Activated T-cell treated with anti-CD3 and anti-CD28 coated beads for 1 hour (primary cell): ENCODE results near the gene DICER1.

ENCODE experiments used
- DNase-seq: peaks from one replicate; pipeline ENCODE4 v3.0.0-alpha.2; 2020; ENCODE audit warnings: low read depth

DICER1 gene

DNA sequence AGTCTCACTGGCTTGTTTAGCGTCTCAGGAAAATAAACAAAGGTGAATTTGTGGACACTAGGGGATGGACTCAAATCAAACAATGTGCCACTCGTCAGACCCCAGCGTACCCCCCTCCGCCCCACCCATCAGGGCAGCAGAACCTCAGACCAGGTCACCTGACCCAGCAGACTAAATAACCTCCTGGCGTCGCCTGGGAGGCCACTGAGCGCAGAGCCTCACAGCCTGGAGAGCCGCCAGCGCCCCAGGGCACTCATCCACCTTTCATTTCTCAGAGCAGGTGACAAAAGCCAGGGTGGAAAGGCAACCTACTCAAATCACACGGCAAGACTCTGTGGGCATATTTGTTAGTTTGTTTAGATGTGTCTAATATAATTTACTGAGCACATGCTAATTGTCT lies 100.9 kb downstream of the DICER1 start:
- no peak for DNase-seq

DNA sequence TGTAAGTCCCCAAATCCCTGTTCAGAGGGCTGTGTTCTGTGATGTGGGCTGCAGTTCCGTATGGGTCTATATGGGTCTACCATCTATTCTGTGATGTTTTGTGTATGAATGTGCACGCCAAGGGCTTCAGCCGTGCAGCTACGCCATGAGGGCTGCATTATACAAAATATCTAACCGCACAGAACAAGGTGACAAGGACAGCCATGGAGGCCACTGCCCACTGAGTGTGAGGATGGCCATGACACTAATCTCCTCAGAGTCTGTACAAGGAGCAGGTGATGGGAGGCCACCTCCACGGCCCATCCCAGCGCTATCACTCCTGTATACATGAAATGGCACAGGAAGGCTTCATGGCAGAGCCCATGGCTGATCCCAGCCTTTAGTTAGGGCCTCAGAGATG lies 102.0 kb downstream of the DICER1 start:
- no peak for DNase-seq

DNA sequence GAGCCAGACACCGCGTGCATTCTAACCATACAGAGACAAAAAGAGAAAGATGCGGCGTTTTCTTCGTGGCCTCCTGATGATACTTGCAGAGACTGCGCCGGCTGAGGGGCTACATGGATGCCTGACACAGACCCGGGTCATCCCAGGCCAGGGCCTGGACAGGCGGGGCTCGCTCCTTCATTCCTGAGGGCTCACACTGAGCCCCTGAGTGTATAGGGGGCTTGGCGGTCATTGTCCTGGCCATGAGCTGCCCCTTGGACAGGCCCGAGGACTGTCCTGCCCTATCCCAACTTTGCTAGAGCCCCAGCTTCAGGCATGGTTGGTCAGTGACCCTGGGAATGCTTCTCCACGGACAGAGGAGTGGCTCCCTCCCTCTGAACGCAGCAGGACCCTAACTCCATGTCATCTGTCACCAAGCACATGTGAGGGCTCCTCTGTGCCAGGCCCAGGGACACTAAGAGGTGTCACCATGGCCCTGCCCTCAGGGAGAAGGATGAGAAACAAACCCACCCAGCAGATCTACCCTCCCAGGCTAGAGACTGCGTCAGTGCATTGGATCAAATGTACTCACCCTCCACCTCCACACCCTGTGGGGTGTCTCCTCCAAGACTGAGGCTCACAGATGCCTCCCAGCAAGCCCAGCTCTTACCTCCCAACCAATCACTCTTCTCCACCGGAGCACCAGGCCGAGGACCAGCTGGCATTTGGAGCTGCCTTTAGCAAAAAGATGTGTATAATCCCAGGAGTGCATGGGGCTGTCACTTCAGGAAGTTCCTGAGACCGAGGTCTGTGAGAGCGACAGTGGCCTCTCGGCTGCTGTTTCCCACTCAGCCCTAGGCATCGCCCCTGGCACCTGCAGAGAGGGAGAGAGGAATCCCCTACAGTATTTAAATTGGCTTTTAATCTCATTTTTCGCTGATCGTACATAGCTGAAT lies 102.7 kb downstream of the DICER1 start:
- DNase-seq, result no peak

DNA sequence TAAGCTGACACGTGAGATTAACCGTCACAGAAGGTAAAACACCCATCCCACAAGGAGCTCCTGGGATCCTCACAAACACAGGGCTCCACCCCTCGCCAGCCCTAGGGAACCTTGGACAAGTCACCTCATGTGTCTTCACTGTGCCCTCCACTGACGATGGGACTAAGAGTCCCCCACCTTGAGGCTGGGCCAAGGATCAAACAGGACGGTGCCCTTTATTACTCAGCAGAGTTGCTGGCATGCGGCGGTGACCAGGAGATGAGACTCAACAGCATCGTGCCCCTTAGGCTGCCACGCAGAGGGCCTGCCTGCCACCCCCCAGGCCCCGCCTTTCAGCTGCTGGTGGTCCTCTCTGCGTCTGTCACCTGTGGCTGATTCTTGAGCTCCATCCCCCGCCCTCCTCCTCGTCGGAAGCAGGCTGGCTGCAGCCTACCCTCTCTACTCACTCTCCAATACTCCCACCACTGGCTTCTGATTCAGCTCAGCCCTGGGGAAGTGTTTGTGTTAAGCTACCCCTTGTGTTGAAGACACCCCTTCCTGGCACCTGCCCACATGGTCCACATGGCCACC lies 105.2 kb downstream of the DICER1 start:
- DNase-seq, result no peak

DNA sequence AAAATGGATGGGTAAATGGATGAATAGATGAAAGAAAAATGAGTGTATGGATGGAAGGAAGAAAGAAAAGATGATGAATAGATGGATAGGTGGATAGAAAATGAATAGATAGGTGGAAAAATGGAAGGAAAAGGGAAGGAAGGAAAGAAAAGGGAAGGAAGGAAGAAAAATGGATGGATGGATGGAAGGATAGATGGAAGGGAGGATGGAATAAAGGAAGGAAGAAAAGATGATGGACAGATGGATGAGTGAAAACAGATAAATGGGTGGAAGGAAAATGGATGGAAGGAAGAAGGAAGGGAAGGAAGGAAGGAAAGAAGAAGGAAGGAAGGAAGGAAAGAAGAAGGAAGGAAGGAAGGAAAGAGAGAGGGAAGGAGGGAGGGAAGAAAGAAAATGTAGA lies 107.4 kb downstream of the DICER1 start:
- DNase-seq, result no peak

DNA sequence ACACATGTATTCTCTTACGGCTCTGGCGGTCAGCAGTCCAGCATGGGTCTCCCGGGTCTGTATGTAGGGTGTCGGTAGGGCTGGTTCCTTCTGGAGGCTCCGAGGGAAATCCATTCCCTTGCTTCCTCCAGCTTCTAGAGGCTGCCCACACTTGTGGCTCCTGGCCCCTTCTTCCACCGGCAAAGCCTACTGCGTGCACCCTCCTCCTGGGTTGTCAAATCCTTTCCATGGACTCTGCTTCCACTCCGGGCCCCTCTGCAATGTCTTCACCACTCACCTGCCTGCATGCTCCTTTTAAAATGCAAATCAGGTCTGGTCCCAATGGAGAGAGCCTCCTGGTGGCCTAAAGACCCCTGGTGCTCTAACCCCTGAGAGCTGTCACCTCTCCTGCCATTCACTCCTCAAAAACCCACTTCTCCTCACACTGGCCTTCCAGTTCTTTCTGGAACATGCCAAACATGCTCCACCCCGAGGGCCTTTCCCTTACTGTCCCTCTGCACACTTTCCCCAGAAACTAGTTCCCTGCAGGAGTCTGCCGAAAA lies 108.5 kb downstream of the DICER1 start:
- DNase-seq, result no peak

DNA sequence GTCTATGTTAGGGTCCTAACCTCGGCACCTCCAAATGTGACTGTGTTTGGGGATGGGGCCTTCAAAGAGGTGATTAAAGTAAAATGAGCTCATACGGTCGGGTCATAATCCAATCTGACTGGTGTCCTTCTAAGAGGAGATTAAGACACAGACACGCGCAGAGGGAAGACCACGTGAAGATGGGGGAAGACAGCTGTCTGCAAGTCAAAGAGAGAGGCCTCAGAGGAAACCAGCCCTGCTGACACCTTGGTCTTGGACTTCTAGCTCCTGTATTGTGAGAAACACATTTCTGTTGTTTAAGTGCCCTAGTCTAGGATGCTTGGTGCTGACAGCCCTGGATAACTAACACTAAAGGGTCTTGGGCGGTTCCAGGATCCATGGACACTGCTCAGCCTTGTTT lies 109.6 kb downstream of the DICER1 start:
- no peak for DNase-seq

DNA sequence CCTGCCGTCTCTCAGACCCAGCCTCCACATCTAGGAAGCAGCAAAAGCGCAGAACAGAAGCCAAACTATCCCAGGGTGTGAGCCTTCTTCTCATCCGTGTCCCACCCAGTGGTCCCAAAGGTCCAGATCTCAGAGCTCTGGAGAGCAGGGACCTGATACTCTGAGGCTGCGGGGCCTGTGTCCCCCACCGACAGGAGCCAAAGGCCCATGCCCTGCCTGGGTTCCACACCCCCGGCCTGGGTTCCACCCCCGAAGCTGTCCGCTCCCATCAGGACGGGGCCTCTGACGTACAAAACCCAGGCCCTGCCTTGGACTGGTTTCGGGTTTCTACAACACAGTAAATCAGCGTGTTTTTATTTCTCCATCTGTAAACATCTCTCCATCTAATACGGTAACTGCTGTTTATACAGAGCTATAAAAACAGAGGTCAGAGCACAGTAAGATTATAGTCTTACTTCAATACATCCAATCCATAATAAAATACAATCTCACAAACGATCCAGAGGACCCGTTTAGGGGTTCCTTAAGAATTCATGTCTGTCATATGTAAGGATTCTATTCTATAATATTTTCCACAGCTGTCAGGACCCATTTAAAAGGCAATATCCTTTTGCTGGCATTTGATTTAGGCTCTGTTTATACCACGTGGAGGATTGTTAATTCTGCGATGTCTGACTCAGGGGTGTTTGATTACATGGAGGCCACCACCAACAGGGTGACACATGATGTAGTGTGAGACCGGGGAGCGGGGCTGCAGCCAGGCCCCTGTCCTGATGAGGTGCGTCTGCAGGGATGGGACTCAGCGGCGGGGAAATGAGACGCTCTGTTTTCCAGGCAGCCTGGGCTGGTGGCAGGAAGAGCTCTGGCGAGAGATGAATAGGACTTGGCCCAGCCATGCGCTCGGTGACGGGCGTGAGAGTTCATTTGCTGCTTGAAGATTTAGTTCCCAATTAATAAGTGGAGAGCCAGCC lies 110.3 kb downstream of the DICER1 start:
- DNase-seq, result no peak

DNA sequence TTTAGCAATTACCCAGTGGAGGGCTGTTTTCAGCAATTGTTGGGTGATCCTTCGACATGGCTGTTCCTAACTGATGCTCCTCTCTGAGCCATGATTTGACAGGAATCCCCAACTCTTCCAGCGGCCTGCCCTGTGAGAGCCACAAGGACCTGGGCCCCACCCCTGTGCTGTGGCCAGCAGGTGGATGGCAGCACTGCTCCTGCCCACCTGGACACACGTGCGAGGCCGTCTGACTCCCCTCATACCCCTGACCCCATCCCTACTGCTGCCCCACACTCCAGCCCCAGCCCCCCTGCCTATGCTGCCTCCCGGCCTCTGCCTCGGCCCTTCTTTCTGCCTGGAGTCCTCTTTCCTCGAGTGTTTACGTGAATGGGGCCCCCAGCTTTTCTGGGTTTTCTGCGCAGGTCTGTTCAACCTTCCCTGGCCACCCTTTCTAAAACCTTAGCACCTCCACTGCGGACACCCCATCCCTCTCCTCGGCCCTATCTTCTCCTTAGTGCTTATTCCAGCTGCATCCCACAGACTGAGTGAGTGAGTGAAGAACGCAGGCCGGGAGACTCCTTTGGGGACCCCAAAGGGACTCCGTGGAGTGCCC lies 111.4 kb downstream of the DICER1 start:
- DNase-seq, result no peak

DNA sequence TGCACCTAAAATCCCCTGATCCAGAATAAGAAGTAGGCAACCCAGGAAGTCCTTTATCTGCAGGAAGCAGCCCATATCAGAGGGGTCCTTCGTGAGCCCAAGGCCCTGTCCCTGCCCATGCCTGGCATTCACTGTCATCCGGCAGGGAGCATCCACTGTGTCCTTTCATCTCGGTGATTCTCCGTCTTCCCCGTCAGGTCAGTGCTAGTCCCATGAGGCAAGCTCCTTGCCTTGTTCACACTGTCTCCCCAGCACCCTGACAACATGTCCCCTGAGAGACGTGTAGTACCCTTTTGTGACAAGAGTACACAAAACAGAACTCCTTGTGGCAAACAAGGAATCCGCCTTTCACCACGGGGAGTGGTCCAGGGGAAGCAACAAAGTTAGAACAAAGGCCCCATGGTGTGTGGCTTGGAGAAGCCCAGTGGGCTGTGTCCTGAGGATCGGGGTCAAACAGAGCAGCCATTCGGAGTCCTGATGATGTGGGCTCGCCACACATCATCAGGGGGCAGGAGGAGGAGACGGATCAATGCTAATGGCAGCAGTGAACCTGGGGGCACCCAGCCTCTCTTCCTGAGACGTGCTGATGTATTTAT lies 112.1 kb downstream of the DICER1 start:
- DNase-seq, result no peak

DNA sequence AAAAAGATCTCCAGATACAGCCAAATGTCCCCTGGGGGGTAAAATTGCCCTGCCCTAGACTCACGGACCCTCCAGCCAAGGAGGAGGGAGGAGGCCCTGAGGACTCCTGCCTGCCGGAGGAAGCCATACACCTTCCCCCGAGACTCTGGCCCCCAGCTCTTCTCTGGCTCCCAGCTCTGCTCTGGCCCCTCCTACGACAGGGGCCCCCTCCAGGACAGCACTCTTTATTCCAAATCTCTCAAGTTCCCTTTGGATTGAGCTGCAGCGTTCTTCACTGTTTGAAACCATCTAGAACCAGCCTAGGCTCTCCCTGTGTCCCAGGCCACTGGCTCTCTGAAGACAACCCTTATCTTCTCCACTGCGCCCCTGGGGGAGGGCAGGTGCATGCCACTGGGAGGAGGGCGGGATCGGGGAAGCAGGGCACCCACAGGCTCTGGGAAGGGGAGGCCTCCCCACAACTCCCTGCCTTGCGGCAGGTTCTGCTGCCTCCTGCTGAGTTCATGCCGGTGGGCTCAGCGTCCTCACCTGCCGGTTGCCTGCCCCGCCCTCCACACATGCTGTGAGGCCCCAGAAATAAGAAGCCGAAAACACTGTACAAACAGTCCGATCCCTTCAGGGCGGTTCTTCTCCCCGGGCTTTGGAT lies 112.7 kb downstream of the DICER1 start:
- DNase-seq, result no peak

DNA sequence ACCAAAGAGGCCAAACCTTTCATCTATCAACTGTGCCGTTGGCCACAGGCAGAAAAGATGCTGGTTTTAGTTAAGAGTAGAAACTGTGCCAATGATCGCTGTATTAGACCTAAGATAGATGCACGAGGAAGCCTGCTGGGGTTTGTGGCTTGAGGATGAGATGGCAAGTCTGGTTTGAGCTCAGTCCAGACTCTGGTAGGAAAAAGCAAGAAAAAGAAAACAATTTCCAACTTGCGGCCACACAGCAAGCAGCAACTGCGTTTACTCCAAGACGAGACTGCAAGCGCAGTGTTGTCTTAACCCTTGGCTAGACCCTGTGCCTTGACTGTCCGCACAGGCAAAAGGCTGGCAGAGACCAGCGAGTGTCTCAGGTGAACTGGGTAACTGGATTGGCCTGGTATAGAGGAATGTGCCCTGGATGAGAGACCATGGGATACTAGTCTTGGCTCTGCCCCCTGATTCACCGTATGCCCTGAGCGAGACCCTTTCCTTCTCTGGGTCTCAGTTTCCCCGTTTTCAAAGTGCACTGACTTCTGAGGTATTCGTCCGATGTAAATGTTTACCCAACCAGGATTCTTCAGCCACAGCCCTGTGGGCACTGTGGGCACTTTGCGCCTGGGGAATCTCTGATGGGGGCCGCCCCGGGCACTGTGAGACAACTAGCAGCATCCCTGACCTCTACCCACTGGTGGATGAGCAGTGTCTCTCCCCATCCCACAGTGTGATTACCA lies 113.4 kb downstream of the DICER1 start:
- no peak for DNase-seq

DNA sequence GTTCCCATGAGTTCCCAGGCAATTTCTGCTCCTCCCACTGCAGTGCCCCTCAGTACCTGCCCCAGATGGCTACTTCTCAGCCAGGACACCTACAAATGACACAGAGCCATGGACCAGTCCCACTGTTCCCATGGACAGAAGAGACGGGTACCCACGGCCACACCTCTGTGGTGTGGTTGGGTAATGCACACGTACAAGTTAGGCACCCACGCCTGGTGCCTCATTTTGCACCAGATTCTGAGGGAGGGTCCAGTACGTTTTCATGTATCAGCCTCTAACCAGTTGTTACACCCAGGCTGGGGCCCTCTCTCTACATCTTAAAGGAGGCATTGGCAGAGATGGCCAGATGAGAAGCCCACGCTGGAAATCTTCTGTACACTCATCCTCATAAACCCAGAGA lies 114.0 kb downstream of the DICER1 start:
- DNase-seq, result no peak

DNA sequence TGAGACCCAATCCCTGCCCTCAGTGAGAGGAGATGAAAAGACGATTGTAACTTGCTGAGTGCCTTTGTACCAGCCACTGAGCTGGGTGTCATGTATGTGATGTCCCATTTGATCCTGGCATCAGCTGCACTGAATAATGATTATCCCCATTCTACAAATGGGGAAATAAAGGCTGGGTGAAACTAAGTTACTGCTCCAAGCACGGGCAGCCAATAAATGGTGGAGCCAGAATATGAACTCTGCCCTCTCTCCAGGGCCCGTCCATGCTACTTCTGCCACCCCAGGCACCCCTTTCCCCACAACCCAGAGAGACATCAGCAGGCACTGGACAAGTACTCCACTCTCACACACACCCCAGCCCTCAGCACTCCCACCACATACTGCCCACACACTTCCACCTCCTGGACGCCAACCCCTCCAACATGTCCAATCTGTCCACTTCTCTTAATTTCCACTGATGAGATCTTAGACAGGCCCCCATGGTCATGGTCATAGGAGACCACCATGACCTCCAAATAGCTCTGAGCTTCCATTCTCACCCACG lies 115.8 kb downstream of the DICER1 start:
- no peak for DNase-seq

DNA sequence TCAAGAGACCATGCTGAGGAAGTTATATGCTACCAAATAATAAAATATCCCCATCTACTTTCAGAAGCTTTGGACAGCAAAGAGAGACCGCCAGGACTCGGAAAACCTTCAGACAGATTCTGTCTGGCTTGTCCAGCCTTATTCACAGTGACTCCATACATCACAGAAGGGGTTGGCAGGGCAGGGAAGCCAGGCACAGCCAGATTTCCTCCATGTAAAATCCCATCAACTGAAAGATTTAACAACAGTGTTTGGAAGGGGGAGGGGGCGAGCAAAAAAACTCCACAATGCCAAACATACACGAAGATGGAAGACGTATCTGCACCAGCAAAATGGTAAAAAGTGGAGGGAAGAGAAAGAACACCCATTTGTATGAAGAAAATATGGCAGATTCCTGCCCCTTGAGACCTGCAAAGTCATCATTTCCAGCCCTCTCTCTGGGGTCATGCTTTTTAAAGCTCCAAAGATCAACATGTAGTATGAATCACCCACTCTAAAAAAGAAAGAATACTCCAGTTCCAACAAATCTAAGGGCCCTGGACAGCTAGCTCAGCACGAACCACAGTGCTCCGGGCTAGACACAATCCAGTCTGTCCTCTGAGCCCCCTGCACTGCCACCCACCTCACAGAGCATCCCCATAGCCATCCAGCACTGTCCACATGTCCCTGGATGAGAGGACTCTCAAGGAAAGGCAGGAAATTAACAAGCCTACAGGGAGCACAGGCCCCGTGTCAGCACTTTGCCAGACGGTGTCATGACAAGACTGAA lies 116.4 kb downstream of the DICER1 start:
- DNase-seq, result no peak

DNA sequence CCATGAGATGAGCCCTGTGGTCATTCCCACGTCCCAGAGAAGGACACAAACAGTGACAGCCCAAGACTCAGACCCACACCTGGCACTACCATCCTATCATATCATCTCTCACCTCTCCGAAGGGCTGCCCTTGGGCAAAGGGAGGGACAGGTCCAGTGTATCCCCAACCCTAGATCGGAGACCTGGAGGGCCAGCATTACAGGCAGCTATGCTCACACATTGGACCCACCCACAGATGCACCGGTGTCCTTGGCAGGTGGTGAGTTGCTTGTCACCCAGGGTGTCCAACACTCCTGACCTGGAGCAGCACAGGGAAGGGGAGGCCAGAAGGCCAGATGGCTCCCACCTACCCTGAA lies 117.4 kb downstream of the DICER1 start:
- no peak for DNase-seq

DNA sequence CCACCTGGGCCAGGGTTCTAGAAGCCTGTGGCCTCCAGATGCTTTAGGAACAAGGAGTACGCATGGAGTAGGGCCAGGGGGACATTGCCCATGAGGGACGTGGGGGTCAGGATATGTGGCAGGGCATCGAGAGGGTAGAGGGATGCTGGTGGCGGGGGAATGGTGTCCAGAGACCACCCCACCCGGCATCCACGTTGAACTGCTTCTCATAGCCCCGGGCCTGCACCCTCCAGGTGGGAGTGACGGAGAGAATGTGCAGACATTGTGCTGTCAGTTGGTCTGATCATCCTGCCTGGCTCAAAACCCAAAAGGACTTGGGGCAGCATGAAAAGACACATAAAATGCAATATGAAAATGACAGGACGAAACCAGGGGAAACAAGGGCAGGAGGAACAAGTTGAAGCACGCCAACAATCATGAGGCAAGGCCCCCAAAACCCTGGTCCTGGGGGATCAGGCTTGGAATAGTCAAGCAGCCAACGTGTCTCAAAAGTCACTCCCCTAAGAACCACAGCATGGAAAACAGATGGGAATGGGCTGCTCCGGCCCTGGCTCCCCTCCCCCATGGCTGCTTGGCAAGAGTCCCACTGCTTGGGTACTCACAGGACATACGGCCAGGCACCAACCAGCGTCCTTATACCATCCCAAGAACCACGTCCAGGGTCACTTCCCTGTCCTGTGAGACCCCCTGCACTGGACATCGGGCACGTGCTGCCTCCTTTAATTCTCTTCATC lies 117.9 kb downstream of the DICER1 start:
- DNase-seq, result no peak

DNA sequence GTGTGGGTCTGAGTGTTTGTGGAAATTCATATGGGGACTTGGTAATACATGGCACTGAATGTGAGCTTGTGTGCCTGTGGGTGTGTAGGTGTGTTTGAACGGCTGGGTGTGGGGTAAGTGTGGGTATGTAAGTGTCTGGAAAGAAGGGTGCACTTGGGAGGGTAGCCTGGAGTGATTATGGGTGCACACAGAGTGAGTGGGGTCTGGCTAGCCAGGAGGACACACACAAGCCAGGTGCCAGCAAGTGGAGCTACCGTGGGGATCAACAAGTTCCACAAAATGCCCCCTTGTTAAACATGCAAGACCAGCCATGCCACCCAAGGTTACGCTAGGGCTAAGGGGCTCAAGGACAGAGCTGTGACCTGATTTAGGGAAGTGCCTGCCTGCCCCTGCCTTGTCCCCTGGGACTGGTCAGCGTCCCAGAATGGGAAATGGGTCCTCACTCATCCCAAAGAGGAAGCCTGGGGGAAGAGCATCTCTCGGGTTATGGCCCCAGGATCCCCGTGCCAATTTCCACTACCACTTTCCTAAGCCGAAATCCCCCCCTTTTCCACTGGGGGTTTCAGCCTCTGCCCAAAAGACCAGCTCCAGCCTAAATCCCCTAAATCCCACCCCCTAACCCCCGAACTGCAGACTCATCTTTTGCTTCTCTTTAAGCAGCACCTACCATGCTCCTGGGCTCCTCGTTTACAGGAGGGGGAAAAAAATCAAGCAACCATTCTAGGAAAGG lies 118.6 kb downstream of the DICER1 start:
- no peak for DNase-seq
